K562 (cell line): ENCODE results near the gene KCTD15. TPM values are rescaled to one million over a fixed set of nuclear protein-coding genes. Genes with fewer than 3 reads are reported as not detected.

Experiments
- CREB5 ChIP-seq: fragments of 250-450 bp; sonication (Bioruptor Pico); IDR thresholded peaks from 2 replicates; pipeline ENCODE4 v1.5.0; 2020; ENCODE audit warnings: mild to moderate bottlenecking
- POLR3G ChIP-seq: IDR thresholded peaks from 2 replicates; pipeline ENCODE4 v1.6.1; 2011; ENCODE audit not compliant: insufficient read length, insufficient replicate concordance; ENCODE audit errors: extremely low read depth
- polyA plus RNA-seq, 8 experiments: library from polyadenylated mRNA; depleted of rRNA in 4 of 8; stranded (reverse) in 5 of 8; unstranded in 3 of 8; fragments of >200 nt; fragmentation: Nextera tagmentation in 2 of 8; fragmentation: Illumina TruSeq in 1 of 8; extraction: Ambion mirVana in 2 of 8; extraction: Trizol in 1 of 8; gene quantifications; 2 replicates each; pipeline versions ENCODE4 v1.2.1 to v1.2.3, GENCODE V29; 2011 to 2014; ENCODE audit warnings: inconsistent platforms in 1 of 8, missing spikeins in 1 of 8
- total RNA-seq, 7 experiments: library from RNA; depleted of rRNA in 6 of 7; stranded (reverse); fragments of >200 nt in 6 of 7; fragmentation: Illumina TruSeq in 2 of 7; extraction: Trizol in 2 of 7; gene quantifications; 2 replicates each; pipeline versions ENCODE4 v1.2.1 to v1.2.3, GENCODE V29; 2011 to 2021; ENCODE audit warnings: low replicate concordance in 1 of 7
- TF ChIP-seq, protein P1 (sequence below): IDR thresholded peaks from 3 replicates; pipeline ENCODE4 v1.6.1; 2011; ENCODE audit warnings: borderline replicate concordance, mild to moderate bottlenecking, moderate library complexity; ENCODE audit not compliant: insufficient read length; ENCODE audit errors: extremely low read depth
- TF ChIP-seq, protein P2 (sequence below): fragments of 450-650 bp; conservative IDR thresholded peaks from 2 replicates; pipeline ENCODE4 v1.6.1; 2016; ENCODE audit warnings: missing genetic modification characterization, low read depth, mild to moderate bottlenecking, missing compliant biosample characterization, moderate library complexity

The KCTD15 gene
- total and polyA plus RNA-seq, 9 of the 15 experiments (the other 6 are each of a cell fraction or from before 2014, with no cell fraction given) = 1.7 to 49.0 (median 11.8) TPM

DNA sequence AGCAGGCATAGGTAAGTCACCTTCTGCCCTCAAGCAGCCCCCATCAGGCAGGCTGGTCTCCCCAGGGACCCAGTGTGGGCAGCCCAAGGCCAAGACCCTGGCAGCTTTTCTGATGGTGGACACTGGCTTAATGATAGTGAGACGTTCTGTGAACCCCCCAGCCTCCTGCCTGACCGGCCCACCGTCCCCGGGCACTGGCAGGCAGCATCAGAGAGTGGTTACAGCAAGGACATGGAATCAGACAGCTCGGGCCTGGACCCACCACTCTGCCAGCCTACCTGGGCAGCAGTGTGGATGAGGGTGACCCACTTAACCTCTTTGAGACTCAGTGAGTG, 45.3 kb upstream of the KCTD15 start (continued):
- TF ChIP-seq CREB5 = no peak
- no peak for TF ChIP-seq POLR3G
- TF ChIP-seq, protein P1, sequence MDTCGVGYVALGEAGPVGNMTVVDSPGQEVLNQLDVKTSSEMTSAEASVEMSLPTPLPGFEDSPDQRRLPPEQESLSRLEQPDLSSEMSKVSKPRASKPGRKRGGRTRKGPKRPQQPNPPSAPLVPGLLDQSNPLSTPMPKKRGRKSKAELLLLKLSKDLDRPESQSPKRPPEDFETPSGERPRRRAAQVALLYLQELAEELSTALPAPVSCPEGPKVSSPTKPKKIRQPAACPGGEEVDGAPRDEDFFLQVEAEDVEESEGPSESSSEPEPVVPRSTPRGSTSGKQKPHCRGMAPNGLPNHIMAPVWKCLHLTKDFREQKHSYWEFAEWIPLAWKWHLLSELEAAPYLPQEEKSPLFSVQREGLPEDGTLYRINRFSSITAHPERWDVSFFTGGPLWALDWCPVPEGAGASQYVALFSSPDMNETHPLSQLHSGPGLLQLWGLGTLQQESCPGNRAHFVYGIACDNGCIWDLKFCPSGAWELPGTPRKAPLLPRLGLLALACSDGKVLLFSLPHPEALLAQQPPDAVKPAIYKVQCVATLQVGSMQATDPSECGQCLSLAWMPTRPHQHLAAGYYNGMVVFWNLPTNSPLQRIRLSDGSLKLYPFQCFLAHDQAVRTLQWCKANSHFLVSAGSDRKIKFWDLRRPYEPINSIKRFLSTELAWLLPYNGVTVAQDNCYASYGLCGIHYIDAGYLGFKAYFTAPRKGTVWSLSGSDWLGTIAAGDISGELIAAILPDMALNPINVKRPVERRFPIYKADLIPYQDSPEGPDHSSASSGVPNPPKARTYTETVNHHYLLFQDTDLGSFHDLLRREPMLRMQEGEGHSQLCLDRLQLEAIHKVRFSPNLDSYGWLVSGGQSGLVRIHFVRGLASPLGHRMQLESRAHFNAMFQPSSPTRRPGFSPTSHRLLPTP = no peak
- TF ChIP-seq, protein P2, sequence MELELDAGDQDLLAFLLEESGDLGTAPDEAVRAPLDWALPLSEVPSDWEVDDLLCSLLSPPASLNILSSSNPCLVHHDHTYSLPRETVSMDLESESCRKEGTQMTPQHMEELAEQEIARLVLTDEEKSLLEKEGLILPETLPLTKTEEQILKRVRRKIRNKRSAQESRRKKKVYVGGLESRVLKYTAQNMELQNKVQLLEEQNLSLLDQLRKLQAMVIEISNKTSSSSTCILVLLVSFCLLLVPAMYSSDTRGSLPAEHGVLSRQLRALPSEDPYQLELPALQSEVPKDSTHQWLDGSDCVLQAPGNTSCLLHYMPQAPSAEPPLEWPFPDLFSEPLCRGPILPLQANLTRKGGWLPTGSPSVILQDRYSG (tag) = no peak
